PC-9 (cell line): ENCODE measurements around the gene CEP57L1. TPM values are rescaled to one million over a fixed set of nuclear protein-coding genes. Genes with fewer than 3 reads are reported as not detected.
"Not testable (repeated sequence)": the region's sequence is repeated elsewhere in the genome, so short reads cannot be mapped to it uniquely, and the experiment has no call there.

Source experiments
- BruUV-seq: library from RNA; stranded (reverse); fragments of 400-500 nt; replicated peaks from 2 replicates; lab custom pipeline; 2021; lab: Mats Ljungman, UMichigan
- CTCF ChIA-PET: fragments of 300-600 bp; sonication (Branson Sonifier 250); formaldehyde crosslinking; loops from one replicate; lab custom pipeline; 2022; ENCODE audit warnings: antibody characterized with exemption; lab: Charles Lee
- POLR2A ChIA-PET: fragments of 300-600 bp; sonication (Branson Sonifier 250); formaldehyde crosslinking; loops from one replicate; lab custom pipeline; 2022; ENCODE audit warnings: antibody characterized with exemption; ENCODE audit not compliant: unreplicated experiment; lab: Charles Lee
- DNase-seq, 2 experiments: peaks; one replicate each; pipeline versions ENCODE4 v3.0.0 to v3.0.0-alpha.2; 2015 to 2022; ENCODE audit warnings: mixed read lengths in 1 of 2
- H2AFZ ChIP-seq: fragments of 200-600 bp; sonication (generic); 2 replicates; pipeline ENCODE4 v1.8.1; 2017; ENCODE audit warnings: antibody characterized with exemption
- H3F3A ChIP-seq: fragments of 200-600 bp; sonication (generic); 2 replicates; pipeline ENCODE4 v1.8.1; 2017; ENCODE audit warnings: antibody characterized with exemption, mild to moderate bottlenecking, low read depth; ENCODE audit not compliant: insufficient read depth
- H3K27ac ChIP-seq: fragments of 200-600 bp; sonication (generic); 2 replicates; pipeline ENCODE4 v1.6.1; 2016; ENCODE audit warnings: mixed run types
- H3K27me3 ChIP-seq: fragments of 200-600 bp; sonication (generic); 2 replicates; pipeline ENCODE4 v1.6.1; 2016; ENCODE audit warnings: low read depth, mixed run types; ENCODE audit not compliant: insufficient read depth
- H3K36me3 ChIP-seq: fragments of 200-600 bp; sonication (generic); 2 replicates; pipeline ENCODE4 v1.6.1; 2016; ENCODE audit warnings: low read depth, mixed run types
- H3K4me1 ChIP-seq: fragments of 200-600 bp; sonication (generic); replicated peaks from 2 replicates; pipeline ENCODE4 v1.6.1; 2016; ENCODE audit warnings: mixed run types; ENCODE audit not compliant: insufficient read depth
- H3K4me2 ChIP-seq: fragments of 200-600 bp; sonication (generic); 2 replicates; pipeline ENCODE4 v1.6.1; 2017; ENCODE audit warnings: mixed run types
- H3K4me3 ChIP-seq: fragments of 200-600 bp; sonication (generic); 2 replicates; pipeline ENCODE4 v1.6.1; 2016; ENCODE audit warnings: mixed run types
- H3K79me2 ChIP-seq: fragments of 200-600 bp; sonication (generic); 2 replicates; pipeline ENCODE4 v1.6.1; 2017; ENCODE audit warnings: low read depth, mixed run types
- H3K9me2 ChIP-seq: fragments of 200-600 bp; sonication (generic); 2 replicates; pipeline ENCODE4 v1.8.1; 2017; ENCODE audit warnings: mild to moderate bottlenecking; ENCODE audit not compliant: insufficient read depth
- H3K9me3 ChIP-seq: fragments of 200-600 bp; sonication (generic); 2 replicates; pipeline ENCODE4 v1.8.1; 2016; ENCODE audit warnings: low read depth; ENCODE audit not compliant: insufficient read depth
- H4K20me1 ChIP-seq: fragments of 200-600 bp; sonication (generic); 2 replicates; pipeline ENCODE4 v1.8.1; 2017; ENCODE audit not compliant: insufficient read depth
- EZH2 ChIP-seq: fragments of 200-600 bp; sonication (generic); IDR thresholded peaks from 2 replicates; pipeline ENCODE4 v1.8.0; 2017; ENCODE audit warnings: antibody characterized with exemption, low read depth
- intact Hi-C: fragments of 100-400 bp; cut with micrococcal nuclease; formaldehyde crosslinking; loops from one replicate; pipeline ENCODE4 v1.10.0; 2022; ENCODE audit not compliant: unreplicated experiment
- total RNA-seq: library from RNA; stranded (reverse); gene quantifications from 2 replicates; pipeline ENCODE4 v1.2.3, GENCODE V29; 2021
- TF ChIP-seq, protein P1 (sequence below): fragments of 200-600 bp; sonication (generic); conservative IDR thresholded peaks from 2 replicates; pipeline ENCODE4 v1.6.1; 2017; ENCODE audit warnings: mixed run types, antibody characterized with exemption, mild to moderate bottlenecking, moderate library complexity

The CEP57L1 gene
- total RNA-seq, 1 experiment from 2014 or later = 18.3 TPM

DNA sequence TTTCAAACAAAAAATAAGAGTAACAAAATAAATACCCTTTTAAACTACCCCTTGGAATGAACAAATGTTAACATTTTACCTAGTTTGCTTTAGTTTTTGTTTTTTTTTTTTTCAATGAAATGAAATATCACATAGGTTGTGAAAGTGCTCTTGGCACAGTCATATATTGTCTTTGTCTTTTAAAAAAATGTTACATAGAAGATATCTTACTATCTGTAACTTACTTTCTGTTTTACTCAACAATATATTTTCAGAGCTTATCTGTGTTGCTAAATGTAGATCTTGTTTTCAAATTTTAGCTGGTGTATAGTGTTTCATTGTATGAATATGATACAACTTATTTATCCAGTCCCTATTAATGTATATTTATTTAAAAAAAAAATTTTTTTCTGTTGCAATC, 8.6 kb downstream of the CEP57L1 start:
- DNase-seq = no peak
- Histone ChIP-seq H3K27me3 (no peaks in the 10 kb centered on the region), H3K4me3 (no peak overlapping the region), H3K9me3 (no peaks in the 10 kb centered on the region), H3K79me2 (no peaks in the 10 kb centered on the region), H3K36me3 (no peaks in the 10 kb centered on the region), H3K27ac (no peak overlapping the region), H4K20me1 (no peaks in the 10 kb centered on the region), H3K4me1 (no peaks in the 10 kb centered on the region), H3K9me2 (no peaks in the 10 kb centered on the region), H3F3A (no peaks in the 10 kb centered on the region), H2AFZ (no peak overlapping the region), H3K4me2 (no peak overlapping the region)
- ChIA-PET POLR2A (interaction anchor here (0.5 kb wide), 1 partner anchor 12 kb away, joined by 3 read pairs; no protein-coding TSS in a partner anchor), CTCF (no interaction called here)
- no TSS peak for BruUV-seq
- intact Hi-C loops = no loop called here
- TF ChIP-seq EZH2 = no peak
- TF ChIP-seq, protein P1, sequence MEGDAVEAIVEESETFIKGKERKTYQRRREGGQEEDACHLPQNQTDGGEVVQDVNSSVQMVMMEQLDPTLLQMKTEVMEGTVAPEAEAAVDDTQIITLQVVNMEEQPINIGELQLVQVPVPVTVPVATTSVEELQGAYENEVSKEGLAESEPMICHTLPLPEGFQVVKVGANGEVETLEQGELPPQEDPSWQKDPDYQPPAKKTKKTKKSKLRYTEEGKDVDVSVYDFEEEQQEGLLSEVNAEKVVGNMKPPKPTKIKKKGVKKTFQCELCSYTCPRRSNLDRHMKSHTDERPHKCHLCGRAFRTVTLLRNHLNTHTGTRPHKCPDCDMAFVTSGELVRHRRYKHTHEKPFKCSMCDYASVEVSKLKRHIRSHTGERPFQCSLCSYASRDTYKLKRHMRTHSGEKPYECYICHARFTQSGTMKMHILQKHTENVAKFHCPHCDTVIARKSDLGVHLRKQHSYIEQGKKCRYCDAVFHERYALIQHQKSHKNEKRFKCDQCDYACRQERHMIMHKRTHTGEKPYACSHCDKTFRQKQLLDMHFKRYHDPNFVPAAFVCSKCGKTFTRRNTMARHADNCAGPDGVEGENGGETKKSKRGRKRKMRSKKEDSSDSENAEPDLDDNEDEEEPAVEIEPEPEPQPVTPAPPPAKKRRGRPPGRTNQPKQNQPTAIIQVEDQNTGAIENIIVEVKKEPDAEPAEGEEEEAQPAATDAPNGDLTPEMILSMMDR = no peak

DNA sequence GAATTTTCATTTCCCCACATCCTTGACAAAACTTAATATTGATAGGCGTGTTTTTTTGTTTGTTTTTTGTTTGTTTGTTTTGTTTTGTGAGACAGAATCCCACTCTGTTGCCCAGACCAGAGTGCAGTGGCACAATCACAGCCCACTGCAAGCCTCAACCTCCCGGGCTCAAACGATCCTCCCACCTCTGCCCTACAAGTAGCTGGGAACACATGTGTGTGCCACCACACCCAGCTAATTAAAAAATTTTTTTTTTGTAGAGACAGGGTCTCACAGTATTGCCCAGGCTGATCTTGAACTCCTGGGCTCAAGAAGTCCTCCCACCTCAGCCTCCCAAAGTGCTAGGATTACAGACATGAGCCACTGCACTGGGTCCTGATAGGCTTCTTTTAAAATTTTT, 9.2 kb downstream of the CEP57L1 start:
- intact Hi-C loops = no loop called here
- H3K27ac ChIP-seq = no peak overlapping the region
- H3K36me3 ChIP-seq = no peaks in the 10 kb centered on the region
- no peaks in the 10 kb centered on the region for H3K9me3 ChIP-seq
- no peak overlapping the region for H3K4me3 ChIP-seq
- no peaks in the 10 kb centered on the region for H3F3A ChIP-seq
- DNase-seq = no peak
- POLR2A ChIA-PET = interaction anchor here (0.5 to 0.6 kb wide), 2 partner anchors 11 to 73 kb away, joined by 3 to 5 read pairs; no protein-coding TSS in a partner anchor
- no peaks in the 10 kb centered on the region for H3K79me2 ChIP-seq
- H2AFZ ChIP-seq = no peak overlapping the region
- CTCF ChIA-PET = no interaction called here
- TF ChIP-seq, protein P1 = no peak
- no peak for TF ChIP-seq EZH2
- H3K4me1 ChIP-seq = no peaks in the 10 kb centered on the region
- BruUV-seq = no TSS peak
- no peaks in the 10 kb centered on the region for H4K20me1 ChIP-seq
- no peaks in the 10 kb centered on the region for H3K27me3 ChIP-seq
- H3K4me2 ChIP-seq = no peak overlapping the region
- H3K9me2 ChIP-seq = no peaks in the 10 kb centered on the region

DNA sequence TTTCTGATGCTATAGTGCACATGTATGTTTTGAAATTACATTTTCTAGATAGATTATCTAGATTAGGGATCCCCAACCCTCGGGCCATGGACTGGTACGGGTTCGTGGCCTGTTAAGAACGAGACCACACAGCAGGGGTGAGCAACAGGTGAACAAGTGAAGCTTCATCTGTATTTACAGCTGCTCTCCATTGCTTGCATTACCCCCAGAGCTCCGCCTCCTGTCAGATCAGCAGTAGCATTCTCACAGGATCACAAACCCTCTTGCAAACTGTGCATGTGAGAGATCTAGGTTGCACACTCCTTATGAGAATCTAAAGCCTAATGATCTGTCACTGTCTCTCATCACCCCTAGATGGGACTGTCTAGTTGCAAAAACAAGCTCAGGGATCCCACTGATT, 10.4 kb downstream of the CEP57L1 start:
- no TSS peak for BruUV-seq
- no peak overlapping the region for H3K4me3 ChIP-seq
- ChIA-PET POLR2A (no interaction called here), CTCF (no interaction called here)
- H3K4me2 ChIP-seq = no peak overlapping the region
- H3K27ac ChIP-seq = no peak overlapping the region
- no peaks in the 10 kb centered on the region for H3K79me2 ChIP-seq
- intact Hi-C loops = no loop called here
- no peak for DNase-seq
- no peak overlapping the region for H2AFZ ChIP-seq
- H3K36me3 ChIP-seq = no peaks in the 10 kb centered on the region
- H3K9me3 ChIP-seq = no peaks in the 10 kb centered on the region
- no peaks in the 10 kb centered on the region for H3K9me2 ChIP-seq
- TF ChIP-seq, protein P1 = no peak
- no peak for TF ChIP-seq EZH2
- no peaks in the 10 kb centered on the region for H3F3A ChIP-seq
- H3K27me3 ChIP-seq = no peaks in the 10 kb centered on the region
- H3K4me1 ChIP-seq = no peaks in the 10 kb centered on the region
- H4K20me1 ChIP-seq = no peaks in the 10 kb centered on the region

DNA sequence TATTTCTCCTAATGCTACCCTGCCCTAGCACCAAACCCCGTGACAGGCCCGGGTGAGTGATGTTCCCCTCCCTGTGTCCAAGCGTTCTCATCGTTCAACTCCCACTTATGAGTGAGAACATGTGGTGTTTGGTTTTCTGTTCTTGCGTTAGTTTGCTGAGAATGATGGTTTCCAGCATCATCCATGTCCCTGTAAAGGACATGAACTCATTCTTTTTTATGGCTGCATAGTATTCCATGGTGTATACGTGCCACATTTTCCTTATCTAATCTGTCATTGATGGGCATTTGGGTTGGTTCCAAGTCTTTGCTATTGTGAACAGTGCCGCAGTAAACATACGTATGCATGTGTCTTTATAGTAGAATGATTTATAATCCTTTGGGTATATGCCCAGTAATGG, 14.4 kb downstream of the CEP57L1 start:
- H3F3A ChIP-seq, H3K9me2 ChIP-seq, H3K4me1 ChIP-seq, intact Hi-C loops, H3K4me3 ChIP-seq, CTCF ChIA-PET, H3K9me3 ChIP-seq, H3K27ac ChIP-seq, POLR2A ChIA-PET, H3K36me3 ChIP-seq, H4K20me1 ChIP-seq, H3K27me3 ChIP-seq, H2AFZ ChIP-seq, H3K79me2 ChIP-seq, BruUV-seq, DNase-seq, H3K4me2 ChIP-seq: not testable (repeated sequence)

DNA sequence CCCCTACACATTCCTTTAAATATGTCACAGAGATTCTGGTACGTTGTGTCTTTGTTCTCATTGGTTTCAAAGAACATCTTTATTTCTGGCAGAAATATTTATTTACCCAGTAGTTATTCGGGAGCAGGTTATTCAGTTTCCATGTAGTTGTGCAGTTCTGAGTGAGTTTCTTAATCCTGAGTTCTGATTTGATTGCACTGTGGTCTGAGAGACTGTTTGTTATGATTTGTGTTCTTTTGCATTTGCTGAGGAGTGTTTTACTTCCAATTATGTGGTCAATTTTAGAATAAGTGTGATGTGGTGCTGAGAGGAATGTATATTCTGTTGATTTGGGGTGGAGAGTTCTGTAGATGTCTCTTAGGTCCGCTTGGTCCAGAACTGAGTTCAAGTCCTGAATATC, 17.4 kb downstream of the CEP57L1 start:
- H3K27ac ChIP-seq, intact Hi-C loops, DNase-seq, POLR2A ChIA-PET, H3K79me2 ChIP-seq, H3K4me2 ChIP-seq, H3K4me1 ChIP-seq, H3F3A ChIP-seq, H2AFZ ChIP-seq, H3K27me3 ChIP-seq, H3K4me3 ChIP-seq, H4K20me1 ChIP-seq, H3K9me2 ChIP-seq, BruUV-seq, H3K9me3 ChIP-seq, CTCF ChIA-PET, H3K36me3 ChIP-seq: not testable (repeated sequence)
